T follicular helper cell (primary cell): Measurements from ENCODE around the gene CLTB.
"Not testable (repeated sequence)": the region's sequence is repeated elsewhere in the genome, so short reads cannot be mapped to it uniquely, and the experiment has no call there.

Source experiments
- DNase-seq: peaks from one replicate; pipeline ENCODE4 v3.0.0-alpha.2; 2020; ENCODE audit warnings: low read depth

CLTB gene

DNA sequence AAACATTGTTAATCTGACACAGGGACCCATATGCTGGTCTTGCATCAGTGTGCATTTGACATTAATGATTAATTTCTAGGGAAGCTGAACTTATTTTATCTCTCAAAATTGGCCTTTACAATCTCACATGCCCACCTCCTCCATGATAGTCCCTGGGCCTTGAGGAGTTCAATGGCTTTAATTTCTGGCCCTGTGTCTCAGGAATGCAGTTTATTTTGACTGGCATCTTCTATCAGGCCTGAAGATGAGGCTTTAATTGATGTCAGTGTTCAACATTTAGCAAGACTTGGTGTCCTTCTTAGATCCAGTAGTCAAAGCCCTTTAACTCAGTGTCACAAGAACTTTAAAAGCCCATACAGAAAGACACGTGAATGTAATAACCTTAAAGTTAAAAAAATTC lies 10.5 kb upstream of the CLTB start:
- no peak for DNase-seq

DNA sequence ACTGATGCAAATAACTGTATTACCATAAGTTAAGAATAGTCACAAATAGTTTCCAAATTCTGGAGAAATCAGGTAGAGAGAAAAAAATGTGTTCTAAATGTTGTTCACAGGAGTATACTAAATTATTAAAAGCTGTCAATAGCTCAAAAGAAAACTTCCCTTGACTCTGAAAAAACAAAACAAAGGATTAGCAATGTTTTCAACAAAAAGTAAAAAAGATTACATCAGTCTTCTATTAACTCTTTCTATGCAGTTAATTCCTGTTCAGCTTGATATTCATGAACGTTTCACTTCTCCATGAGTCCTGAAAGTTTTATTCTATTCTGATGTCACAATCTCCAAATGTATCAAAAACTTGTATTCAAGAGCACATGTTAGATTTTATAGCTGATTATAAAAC lies 9.5 kb upstream of the CLTB start:
- no peak for DNase-seq

DNA sequence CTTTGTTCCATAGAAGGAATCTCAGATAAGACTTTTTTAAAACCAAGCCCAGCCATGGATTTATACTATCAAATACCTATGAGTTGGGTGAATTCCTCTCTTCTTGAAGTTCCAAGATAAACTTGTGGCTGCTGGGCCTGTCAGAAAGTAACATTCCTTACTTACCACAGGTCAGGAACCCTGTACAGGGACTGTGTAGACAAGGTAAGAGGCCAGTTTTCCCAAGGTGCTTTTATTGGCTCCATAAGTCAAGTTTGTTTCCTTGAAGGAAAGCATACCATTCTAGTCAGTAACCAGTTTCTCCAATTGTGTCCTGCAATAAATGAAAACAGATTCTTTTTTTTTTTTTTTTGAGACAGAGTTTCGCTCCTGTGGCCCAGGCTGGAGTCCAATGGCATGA lies 8.8 kb upstream of the CLTB start:
- DNase-seq: no peak

DNA sequence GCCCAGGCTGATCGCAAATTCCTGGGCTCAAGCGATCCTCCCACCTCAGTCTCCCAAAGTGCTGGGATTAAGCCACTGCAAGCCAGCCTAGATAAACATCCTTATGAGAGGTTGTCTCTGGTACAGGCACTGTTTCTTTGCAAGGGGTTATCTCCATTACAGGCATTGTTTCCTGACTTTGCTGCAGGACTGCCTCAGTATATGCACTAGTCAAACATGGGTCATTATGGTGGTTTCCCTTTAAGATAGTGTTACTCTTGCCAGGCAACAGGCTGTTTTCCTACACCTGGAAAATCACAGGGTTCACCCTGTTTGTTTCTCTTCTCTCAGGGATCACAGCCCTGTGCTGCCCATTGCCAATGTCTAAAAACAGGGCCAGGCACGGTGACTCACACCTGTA lies 7.8 kb upstream of the CLTB start:
- DNase-seq: no peak

DNA sequence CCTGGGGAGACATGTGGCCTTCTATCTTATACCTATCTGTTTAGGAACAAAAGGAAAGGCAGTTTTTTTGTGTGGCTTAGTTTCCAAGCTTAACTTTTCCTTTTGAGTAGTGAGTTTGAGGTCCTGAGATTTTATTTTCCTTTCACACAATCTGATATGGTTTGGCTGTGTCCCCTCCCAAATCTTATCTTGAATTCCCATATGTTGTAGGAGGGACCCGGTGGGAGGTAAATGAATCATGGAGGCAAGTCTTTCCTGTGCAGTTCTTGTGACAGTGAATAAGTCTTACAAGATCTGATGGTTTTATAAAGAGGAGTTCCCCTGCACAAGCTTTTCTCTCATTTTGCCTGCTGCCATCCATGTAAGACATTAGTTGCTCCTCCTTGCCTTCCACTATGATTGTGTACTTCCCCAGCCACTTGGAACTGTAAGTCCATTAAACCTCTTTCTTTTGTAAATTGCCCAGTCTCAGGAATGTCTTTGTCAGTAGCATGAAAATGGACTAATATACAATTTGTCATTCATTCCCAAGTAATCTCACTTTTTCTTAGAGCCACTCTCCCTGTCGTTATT lies 4.7 kb upstream of the CLTB start:
- DNase-seq: no peak

DNA sequence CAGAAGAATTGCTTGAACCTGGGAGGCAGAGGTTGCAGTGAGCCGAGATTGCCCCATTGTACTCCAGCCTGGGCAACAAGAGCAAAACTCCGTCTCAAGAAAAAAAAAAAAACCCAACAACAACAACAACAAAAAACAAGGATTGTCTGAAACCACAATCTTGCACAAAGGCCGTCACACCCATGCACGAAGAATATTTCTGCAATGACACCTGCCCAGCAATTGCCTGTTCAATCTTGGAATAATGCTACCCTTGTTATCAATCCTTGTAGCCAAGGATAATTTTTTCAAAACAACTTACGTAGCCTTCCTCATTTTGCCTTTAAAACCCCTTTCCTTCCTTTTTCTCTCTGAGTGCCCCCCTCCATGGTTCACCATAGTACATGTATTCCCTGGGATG lies 3.7 kb upstream of the CLTB start:
- DNase-seq: no peak

DNA sequence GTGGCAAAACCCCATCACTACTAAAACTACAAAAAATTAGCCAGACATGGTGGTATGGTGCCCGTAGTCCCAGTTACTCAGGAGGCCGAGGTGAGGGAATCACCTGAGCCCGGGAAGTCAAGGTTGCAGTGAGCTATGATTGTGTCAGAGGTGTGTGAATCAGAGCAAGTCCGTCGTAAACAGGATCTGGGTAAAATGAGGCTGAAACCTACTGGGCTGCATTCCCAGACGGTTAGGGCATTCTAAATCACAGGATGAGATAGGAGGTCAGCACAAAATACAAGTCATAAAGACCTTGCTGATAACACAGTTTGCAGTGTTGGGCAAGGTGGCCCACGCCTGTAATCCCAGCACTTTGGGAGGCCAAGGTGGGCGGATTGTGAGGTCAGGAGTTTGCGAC lies 1.9 kb upstream of the CLTB start:
- DNase-seq: no peak

DNA sequence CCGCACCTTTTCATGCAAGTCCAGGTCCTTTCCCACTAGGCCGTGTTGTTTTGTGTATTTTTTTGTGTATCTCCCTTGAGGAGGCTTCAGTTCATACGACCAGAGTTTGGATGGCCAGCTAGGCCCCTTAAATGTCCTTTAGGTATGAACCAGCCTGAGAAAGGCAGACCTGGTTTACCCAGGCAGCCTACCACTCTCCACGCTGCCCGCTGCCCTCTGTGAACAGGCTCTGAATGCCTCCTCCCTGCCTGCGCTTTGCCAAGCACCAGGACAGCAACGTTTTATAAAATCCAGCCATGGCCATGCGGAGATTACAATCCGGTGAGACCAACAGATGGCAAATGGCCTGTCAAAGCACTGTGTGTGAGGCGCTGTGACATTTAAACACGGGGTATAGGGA lies 626 bp upstream of the CLTB start:
- no peak for DNase-seq

DNA sequence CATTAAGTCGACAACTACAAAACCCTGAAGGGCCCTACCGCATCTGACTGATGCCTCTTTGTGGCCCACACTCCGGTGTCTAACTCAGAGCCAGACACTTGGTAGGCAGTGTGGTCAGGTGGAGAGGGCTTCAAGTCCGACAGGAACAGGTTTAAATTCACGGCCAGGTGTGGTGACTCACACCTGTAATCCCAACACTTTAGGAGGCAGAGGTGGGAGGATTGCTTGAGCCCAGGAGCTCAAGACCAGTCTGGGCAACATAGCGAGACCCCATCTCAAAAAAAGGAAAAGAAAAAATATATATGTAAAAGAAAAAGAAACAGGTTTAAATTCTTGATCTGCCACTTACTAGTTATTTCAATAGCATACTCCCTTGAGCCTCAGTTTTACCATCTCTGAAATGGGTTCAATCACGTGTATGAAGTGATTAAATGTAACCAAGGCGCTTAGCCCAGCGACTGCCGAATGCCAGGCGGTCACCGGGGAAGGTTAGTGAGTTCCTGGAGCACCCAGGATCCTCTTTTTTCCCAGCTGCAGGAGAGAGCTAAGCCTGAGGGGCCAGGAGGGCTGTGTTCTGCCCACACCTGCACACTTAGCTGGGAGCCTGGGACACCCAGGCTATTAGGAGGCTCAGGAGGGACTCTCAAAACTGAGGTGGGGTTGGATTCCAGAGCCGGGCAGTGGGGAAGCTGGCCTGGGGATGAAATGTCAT lies 943 bp downstream of the CLTB start:
- no peak for DNase-seq

DNA sequence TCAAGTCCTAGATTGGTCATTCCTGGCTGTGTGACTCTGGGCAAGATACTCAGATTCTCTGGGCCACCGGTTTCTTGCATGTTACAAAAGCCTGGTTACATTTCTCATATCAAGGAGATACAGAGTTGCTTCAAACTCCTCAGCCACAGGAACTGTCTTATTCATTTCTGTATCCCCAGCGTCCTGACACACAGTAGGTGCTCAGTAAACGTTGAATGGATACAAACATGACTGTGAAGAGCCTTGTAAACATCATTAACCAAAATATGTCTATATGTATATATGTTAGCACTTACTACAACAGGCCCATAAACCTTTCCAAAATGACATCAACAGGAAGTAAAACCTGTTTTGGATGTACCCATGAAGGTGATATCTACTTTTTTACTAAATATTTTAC lies 1.6 kb downstream of the CLTB start:
- no peak for DNase-seq

DNA sequence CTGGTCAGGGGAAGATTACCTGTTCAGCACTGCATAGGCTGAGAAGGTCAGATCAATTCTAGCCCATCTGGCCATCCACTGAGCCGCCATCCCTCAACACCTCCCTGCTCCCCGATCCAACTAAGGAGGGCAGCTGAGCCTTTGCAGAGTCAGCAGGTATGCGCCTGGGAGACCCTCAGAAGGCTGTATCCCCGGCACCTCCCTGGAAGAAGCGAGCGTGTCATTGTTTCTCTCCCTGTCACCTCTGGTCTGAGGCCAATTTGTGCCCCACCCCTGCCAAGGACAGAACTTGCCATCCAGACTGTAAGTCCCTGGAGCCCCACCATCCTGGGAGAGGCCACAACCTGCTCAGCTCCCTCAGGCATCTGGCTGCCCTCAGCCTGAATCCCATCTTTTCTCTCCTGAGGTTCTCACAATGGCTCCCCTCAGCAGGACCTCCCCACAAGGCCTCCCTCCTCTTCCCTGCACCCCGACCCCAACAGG lies 2.6 kb downstream of the CLTB start:
- DNase-seq: no peak

DNA sequence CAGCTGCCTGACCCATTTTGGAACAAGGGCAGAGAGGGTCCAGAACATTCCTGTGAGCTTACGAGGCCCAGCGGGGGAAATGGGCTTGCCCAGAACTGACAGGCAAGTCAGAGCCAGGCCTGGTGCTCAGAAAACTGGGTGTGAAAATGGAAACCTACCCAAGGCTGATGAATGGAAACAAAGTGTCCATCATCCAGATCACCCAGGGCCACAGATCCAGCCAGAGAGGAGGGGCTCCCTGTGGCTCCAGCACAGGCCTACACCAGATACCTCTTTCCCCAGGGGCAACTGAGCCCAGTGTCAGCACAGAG lies 3.1 kb downstream of the CLTB start:
- no peak for DNase-seq

DNA sequence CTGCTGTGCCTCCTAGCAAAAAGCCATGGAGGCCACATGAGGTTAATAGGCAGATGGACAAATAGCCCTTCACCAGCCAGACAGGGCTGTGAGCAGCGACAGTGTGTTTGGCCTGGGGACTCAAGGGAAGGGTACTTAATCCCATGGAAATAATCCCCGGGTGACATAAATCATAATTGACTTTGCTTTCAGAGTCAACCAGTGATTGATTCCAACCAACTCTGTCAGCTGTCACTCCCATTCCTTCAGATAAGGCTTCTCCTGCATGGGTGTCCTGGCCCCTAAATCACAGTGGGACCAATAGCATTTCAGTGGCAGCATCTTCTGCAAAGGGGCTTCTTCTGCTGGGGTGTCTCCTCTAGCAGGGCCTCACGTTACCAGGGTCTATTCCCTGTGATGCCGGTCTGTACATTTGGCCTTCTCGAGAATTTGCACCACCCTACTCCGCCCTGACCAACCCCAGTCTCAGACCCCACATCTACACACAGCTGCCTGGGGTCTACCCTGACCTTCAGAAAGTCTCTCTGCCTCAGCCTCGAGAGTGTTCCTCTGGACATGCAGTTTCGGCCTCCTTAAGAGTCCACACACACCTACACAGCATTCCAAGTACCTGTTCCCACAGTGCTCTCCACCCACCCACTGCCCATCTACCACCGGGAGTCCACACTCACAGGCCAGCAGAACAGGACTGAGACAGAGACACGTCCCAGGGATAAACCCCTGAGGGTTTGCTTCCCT lies 3.7 kb downstream of the CLTB start:
- no peak for DNase-seq

DNA sequence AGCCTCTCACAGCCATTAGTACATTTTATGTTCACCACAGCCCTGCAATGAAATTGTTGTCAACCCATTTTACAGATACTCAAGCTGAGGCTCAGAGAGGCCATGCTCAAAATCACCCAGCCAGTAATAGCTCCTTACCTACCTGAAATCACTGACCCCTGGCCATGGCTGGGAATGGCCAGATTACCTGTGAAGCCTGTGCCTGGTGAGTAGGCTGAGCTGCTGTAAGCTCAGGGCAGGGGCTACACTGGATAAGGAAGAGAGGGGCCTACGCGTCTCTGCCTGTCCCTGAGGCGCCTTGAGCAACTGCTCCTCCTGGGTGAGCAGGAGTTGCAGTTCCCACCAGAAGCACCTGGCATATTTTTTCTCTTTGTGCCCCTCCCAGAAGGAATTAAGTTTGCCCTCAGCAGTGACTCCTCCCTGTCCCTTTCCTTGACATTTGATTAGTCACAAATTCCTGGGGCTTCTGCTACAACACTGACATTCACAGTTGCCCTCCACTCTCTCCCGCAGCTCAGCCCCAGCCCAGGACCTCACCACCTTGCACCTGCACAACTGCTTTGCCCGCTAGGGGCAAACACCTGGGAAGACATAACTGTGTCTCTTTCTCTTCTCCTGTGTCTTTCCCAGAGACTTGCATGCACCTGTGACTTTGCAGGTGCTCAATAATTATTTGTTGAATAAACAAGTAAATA lies 5.7 kb downstream of the CLTB start:
- DNase-seq: no peak

DNA sequence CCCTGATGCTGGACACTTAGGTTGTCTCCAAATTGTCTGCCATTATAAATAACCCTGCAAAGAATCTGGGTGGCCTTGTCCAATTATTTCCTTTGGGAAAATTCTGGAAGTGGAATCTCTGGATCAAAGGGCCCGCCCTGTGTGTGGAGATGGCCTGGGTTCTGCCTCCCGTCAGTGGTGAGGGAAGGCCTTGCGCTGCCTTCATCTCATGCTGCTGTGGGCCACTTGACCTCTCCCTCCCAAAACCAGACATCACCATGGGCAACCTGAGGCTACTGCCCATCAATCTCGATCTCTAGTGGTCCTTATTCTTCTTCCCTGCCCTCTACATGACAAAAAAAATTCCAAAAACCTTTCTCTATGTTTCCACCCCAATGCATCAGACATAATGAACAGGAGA lies 6.6 kb downstream of the CLTB start:
- no peak for DNase-seq

DNA sequence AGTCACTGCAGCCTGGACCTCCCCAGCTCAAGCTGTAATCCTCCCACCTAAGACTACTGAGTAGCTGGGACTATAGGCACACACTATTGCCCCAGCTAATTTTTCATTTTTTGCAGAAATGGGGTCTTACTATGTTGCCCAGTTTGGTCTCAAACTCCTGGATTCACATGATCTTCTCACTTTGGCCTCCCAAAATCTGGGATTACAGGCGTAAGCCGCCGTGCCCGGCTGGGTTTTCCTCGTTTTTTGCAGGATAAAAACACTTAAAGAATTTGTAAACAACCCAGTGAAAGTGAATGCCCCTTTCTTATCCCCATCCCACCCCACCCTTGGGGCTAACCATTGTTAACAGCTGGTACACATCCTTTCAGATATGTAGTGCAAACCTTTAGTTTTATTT lies 7.7 kb downstream of the CLTB start:
- no peak for DNase-seq

DNA sequence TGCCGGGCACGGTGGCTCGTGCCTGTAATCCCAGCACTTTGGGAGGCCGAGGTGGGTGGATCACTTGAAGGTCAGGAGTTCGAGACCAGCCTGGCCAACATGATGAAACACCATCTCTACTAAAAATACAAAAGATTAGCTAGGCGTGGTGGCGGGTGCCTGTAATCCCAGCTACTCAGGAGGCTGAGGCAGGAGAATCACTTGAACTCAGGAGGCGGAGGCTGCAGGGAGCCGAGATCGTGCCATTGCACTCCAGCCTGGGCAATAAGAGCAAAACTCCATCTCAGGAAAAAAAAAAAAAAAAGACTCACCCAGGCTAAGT lies 8.1 kb downstream of the CLTB start:
- DNase-seq: not testable (repeated sequence)

DNA sequence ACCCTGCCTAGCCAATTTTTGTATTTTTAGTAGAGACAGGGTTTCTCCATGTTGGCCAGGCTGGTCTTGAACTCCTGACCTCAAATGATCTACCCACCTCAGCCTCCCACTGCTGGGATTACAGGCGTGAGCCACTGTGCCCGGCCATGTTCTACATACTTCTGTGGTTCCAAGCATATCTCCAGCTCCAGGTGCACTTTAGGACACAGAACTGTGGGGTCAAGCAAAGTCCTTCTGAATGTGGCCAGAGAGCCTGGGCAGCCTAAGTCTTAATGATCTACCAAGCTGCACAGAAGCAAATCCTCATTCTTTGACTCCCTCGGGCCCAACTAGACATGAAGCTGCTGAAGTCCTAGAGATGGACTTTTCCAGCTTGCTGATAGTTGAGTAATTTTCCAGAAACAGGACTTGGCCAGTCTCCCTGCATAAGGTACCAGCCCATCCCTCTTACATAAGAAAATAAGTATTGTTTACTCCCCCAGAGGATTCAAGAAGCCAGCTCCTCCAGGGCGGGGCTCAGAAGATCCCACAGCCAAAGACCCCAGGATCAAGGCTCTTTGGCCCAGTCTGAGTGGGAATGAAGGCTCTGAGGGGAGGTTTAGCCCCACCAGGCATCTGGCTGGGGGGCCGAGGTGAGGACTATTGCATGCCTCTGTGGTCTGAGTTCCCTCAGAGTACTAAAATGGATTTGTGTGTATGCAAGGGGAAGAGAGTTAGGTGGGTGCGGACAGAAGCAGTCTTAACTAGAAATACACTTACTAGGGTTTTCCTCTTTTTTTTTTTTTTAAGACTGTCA lies 8.7 kb downstream of the CLTB start:
- DNase-seq: no peak

DNA sequence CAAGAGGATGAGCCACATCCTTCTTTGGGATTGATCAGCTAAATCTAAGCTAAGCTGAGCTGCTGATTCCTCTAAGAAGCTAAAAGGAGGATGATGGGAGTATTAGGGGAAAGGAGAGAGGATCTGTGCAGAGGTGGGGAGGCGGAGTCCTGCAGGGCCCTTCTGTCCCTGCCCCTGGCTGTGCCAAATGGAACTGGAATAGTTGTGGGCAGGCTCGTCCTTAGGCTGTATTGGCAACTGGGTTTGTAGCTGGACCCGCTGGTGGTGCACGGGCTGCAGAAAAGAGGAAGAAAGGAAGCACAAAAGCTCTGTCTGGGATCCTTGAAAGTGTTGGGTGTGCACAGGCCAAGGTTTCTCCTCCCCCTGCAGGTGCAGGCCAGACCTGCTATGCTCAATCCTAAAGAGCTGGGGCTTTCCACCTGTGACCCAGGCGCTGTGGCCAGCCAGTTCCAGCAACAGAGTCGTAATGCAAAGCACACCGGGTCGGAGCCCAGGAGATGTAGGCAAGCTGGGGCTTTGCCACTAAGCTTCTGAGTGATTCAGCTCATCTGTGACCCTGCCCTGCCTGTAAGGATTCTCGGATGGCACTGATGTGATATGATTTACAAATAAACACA lies 9.8 kb downstream of the CLTB start:
- no peak for DNase-seq

DNA sequence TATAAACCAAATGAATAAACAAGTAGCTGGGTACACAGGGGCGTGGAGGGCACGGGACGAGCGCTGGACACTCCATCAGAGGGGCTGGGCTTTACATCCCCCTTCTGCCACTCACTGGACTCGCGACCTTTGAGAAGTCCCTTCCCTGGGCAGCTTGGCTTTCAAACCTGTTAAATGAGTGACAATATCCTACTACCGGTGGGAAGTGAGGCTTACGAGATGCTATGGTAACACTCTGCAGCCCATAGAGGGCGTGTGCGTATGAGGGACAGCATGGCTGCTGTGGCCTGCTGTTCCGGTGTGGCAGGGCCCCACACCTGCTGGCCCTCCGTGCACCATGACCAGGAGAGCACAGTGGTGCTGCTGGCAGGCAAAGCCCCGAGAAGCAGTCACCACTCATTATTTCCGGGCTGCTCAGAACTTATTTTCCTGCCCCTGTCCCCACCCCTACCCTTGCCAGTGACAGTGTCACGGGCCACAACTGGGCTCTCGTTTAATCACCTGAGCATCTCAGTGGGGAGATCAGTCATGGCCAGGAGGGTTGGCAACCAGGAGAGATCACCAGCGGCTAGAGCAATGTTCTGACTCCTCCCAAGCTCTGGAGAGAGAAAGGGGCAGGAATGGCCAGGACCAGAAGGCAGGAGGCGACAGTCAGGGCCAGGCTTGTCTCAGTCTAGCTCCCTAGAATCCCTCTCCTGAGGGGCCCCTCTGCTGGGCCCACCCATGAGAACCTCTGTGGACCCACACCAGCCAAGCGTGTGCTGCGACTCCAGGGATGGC lies 10.5 kb downstream of the CLTB start:
- no peak for DNase-seq
